Heart left ventricle (tissue), 13 donors: ENCODE data around the gene ERFE.

ENCODE experiments used
- POLR2A ChIP-seq, 2 donors: fragments of 450-650 bp; IDR thresholded peaks; one replicate each; pipeline ENCODE4 v1.6.1; 2017; ENCODE audit warnings: antibody characterized with exemption in 2 of 2, mild to moderate bottlenecking in 2 of 2, moderate library complexity in 2 of 2
- TF ChIP-seq, protein P1 (sequence below), 12 donors: fragments of 200-600 bp; sonication (generic) in 4 of 12; IDR thresholded peaks; one replicate each; pipeline versions ENCODE4 v1.5.0 to v1.8.0; 2018 to 2022; ENCODE audit warnings: antibody characterized with exemption in 12 of 12, mild to moderate bottlenecking in 5 of 12
- donor health status: ischemic (EF 13 %, LVEDD 7.1; RV severe dilation, severe dysfunction).
- donor health status: DM: no; HTN: yes; CAD: no.
- donor health status: DM: no; HTN: no; CAD: no.
- donor health status: ischemic (EF 25% LVEDD 6.9; RV normal size, moderate dysfunction).
- donor health status: ischemic (EF 25% LVEDD 5.7; RV mildly dilated, moderate dysfunction).
- donor health status: ischemic (EF 35%, LVEDD 5.7; RV mildly dilated, moderate dysfunction).
- donor health status: nonischemic (EF 11% LVEDD 7.7; RV severe dilation, severe dysfunction).
- donor health status: DM: yes; HTN: yes; CAD: no.
- donor health status: PGD.
- donor health status: ischemic (EF 29% LVEDD 5.4; RV normal size, mild dysfunction).
- donor health status: nonischemic (EF 23%, LVEDD 6.1; RV moderate dilation, normal function).

DNA sequence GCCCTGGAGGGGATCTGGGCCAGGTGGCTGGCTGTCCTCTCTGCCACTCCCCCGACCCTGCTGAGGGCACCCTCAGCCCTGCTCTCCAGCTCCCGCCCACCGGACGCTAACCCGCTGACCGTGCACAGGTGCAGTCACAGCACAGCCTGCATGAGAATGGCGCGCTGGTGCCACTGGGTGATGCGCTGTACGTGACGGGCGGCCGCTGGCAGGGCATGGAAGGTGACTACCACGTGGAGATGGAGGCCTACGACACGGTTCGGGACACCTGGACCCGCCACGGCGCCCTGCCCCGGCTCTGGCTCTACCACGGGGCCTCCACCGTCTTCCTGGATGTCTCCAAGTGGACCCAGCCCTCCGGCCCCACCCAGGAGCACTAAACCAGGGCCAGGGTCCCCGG lies 8.1 kb upstream of the ERFE start:
- TF ChIP-seq, protein P1, sequence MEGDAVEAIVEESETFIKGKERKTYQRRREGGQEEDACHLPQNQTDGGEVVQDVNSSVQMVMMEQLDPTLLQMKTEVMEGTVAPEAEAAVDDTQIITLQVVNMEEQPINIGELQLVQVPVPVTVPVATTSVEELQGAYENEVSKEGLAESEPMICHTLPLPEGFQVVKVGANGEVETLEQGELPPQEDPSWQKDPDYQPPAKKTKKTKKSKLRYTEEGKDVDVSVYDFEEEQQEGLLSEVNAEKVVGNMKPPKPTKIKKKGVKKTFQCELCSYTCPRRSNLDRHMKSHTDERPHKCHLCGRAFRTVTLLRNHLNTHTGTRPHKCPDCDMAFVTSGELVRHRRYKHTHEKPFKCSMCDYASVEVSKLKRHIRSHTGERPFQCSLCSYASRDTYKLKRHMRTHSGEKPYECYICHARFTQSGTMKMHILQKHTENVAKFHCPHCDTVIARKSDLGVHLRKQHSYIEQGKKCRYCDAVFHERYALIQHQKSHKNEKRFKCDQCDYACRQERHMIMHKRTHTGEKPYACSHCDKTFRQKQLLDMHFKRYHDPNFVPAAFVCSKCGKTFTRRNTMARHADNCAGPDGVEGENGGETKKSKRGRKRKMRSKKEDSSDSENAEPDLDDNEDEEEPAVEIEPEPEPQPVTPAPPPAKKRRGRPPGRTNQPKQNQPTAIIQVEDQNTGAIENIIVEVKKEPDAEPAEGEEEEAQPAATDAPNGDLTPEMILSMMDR (IDR thresholded peaks at IDR 0.05): no peak
- TF ChIP-seq POLR2A (IDR thresholded peaks at IDR 0.05): no peak
